HG03066 (cell line): ENCODE measurements around the gene GPC6.

Experiments used
- ATAC-seq: cut with Tn5 transposase; IDR thresholded peaks from one replicate; pipeline ENCODE4 v1.9.1; 2021; ENCODE audit warnings: low read depth; ENCODE audit not compliant: unreplicated experiment

Gene GPC6

DNA sequence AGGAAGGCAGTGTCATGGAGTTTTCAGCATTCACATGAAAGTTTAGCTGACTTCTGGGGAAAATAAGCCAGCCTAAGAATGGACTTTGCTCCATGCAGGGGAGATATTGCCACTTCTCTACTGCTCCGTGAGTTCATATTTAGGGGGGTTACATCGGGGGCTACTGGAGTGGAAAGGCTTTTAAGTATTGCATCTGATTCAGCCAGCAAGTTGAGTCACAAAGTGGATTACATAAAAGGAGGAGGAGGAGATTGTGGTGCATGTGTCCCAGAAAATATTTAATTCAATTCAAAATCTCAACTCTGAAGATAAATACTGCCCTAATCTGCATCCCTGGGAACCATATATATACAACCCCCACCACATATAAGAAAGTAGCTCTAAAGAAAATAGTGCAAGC, 635.7 kb downstream of the GPC6 start:
- no peak for ATAC-seq

DNA sequence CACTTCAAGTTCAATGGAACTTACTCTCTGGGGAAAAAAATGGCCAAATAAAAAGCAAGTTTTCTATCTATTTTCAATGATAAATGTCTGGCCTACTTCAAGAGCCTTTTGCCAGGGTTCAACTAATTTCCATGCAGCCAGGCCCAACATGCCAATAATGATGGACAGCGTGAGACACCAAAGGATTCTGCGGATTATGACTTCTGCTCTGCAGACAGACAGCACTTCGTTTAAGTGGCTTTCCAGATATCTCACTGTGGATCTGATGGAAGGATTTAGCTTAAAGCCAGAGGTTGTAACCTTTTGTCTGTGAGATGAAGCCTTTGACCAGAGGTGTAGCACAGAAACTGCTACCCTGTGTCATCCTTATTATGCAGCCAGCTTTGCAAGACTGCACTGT, 638.6 kb downstream of the GPC6 start:
- no peak for ATAC-seq

DNA sequence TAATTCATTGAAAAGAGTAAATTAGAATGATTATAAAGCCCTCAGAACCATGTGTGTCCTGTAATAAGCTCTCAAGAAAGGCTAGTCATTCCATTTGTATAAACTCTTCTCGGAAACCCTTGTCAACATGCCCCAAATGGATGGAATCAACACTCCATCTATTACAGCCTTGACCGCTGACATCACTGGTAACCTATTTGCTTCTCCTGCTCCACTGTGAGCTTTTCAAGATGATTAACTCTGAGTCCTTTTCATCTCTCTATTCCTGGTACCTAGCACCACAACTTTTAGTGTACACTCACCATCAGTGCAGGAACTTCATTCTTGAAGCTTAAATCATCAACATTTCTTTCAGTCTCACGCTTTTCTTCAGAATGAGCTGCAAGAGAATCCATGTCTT, 640.9 kb downstream of the GPC6 start:
- ATAC-seq = no peak

DNA sequence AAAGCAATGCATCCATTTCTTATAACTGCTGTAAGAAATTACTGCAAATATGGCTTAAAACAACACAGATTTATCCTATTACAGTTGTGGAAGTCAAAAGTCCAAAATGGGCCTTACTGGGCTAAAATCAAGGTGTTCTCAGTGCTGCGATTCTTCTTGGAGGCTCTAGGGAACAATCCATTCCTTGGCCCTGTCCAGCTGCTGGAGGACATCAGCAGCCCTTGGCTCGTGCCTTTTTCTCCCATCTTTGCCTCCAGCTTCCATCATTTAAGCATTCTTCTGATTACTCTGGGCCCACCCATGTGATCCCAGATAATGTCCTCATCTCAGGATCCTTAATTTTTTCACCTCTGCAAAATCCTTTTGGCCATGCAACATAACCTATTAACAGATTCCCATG, 645.8 kb downstream of the GPC6 start:
- ATAC-seq = no peak

DNA sequence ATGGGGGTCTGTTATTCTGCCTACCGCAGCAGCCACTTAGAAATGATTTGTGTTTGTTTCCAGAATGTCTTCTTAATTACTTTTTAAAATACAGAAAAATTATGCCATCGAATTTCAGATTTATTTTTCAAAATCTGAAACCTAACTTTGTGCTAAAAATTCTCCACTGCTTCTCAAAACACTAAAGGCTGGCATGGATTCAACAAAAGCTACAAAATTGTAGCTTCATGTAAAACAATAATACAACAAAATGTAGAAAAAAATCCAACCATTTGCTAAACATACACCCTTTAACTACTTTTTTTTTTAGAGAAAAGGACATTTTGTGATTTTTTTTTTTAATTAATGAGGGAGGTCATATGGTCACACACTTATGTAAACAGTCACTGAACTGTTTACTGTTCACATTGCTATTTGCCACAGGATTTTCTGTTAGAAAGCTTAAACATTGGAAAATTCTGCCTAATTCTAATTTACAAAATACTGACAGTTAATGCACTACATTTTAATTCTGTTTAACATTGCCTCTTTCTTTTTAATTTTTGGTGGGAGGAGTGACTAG, 646.3 kb downstream of the GPC6 start:
- no peak for ATAC-seq

DNA sequence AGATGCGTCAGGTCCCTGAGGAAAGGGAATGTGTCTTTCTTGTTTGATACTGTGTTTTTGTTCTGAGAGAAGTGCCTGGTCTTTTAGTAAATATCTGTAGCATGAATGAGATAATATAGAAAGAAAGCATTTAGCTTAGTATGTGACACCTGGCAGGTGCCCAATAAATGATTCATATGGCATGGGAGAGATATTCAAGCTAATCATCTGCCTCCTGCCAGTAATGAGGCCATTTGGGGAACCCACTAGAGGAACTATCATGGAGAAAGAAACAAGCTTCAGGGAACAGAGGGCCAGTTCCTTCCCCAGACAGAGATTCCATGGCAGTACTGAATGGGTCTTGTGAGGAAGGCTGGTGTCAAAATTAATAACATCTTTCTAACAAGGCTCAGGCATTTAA, 648.9 kb downstream of the GPC6 start:
- ATAC-seq = no peak

DNA sequence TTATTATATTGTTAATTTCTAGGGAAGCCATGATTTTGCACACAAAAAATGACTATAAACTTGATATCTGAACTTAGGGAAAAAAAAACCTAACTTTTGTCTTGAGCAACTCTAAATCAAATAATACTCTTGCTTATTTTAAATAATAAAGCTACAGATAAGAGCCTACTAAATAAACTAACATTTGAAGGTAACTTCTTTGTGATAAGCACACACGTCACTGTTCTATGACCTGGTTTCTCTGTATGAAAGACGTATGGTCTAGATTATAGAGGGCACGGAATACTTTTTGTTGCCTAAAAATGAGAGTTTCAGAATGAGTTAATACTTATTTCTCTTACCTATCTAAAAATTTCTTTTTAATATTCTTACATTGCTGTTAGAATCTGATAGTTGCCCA, 649.6 kb downstream of the GPC6 start:
- no peak for ATAC-seq

DNA sequence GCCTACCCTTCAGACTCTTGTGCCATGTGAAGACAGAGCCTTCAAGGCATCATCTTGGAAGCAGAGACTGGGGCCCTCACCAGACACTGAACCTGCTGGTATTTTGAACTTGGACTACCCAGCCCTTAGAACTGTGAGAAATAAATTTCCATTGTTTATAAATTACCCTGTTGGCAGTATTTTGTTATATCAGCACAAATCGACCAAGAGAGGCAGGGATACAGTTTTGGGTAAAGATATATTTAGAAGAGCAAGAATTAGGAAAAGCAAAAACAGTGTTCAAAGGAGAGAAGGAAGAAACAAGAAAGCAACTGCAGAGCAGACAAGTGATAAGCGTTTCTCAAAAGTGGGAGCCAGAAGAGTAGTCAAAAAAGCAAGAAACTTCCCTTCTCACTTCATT, 652.1 kb downstream of the GPC6 start:
- ATAC-seq = no peak

DNA sequence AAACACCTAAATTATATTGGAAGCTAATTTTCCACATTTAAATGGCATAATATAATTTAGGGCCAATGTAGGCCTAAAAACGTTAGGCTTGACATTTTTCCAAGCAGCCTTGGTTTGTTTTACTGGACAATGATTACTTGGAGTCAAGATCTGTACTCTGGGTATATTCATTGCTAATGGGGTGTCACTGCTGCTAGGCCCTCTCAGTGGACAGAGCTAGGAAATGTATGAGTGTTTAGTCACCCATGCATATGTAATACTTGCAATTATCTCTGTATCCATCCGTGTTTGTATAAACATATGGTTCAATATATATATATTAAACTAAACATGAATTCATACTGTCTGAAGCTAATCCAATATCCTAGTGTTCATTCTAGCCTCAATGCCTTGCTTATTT, 654.8 kb downstream of the GPC6 start:
- ATAC-seq = no peak

DNA sequence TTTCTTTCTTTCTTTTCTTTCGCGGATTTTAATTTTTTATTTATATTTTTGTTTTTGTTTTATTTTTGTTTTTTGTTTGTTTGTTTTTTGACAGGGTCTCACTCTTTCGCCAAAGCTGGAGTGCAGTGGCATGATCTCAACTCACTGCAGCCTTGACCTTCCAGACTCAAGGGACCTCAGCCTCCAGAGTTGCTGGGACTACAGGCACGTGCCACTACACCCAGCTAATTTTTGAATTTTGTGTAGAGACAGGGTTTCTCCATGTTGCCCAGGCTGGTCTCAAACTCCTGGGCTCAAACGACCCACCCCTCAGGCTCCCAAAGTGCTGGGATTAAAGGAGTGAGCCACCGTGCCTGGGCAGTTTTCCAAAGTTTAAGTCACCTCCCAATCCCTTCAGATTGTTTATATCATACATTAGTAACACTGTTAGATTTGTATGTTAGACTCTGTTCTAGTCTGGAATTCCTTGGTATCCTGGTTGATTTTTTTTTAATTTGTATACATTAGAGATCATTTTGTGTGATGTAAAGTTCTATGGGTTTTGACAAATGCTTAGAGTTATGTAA, 655.6 kb downstream of the GPC6 start:
- no peak for ATAC-seq

DNA sequence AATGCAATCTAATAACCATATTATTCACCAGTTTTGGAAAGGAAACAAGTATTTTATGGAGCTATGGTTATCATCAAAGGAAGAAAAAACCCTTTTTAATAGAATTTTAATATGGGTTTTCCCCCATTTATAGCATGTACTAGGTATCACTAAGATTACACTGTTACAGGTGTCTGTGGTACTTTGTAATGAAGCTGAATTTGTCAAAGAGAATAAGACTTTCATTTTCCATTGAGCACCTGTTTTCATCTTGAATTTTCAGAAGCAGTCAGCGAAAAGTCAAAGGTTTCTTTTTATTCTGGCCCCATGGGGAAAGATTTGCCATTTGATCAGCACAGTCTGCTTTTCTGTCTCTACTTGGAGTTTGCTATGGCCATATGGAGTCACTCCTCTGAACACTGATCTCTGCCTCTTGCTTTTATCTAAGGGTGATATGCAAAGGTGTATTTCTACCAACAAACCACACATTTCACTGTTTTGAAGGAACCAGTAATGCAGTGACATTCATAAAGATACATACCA, 662.9 kb downstream of the GPC6 start:
- no peak for ATAC-seq

DNA sequence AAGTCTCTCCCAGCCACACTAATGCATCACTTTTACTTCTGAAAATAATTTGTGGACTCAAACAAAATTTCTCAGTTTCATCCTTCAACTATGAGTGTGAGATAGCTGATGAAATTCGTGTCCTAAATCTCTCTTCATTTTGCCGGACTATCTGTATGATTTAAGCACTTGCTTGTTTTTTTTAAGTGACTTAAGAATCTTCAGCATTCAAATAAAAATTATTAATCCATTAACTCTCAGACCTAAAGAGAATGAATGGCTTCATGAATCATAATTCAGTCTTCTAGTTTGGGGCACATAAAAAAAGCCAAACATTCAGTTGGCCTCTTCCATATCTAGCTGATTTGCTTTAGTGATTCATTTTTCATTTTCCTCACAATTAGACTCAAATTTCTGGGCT, 673.4 kb downstream of the GPC6 start:
- ATAC-seq = no peak

DNA sequence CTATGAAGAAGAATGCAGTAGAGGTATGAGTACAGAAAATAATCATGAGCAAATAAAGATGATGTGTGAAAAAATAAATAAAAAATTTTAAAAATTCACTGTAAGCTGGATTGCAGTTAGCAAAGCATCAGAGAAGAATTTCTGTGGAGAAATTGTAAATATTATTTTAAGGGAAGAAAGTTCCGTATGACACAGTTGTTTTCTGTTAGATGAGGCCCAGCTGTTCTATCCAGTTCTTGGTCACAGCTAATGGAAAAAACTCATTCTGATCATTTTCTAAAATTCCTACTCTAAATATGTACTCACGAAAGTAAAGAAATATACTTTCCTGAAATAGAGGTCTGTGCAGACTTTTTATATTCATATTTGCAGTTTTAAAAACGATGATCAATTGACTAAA, 674.1 kb downstream of the GPC6 start:
- ATAC-seq = no peak

DNA sequence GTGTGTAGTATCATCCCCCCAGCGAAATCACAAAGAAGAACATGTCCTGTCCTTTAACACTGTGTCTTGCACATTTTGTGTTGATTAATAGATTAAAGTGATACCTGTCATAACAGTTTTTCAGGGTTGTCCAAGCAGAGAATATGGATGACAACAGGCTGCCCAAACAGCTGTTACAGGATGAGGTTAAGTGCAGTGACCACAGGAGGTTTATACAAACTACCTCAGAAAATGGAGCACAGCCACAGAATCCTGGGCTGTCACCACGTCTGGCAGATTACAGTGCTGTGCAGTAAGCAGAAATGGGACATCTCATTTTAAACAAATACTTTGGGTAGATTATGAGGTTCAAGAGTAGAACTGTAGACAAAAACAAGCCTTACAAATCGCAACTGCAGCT, 677.3 kb downstream of the GPC6 start:
- ATAC-seq = no peak

DNA sequence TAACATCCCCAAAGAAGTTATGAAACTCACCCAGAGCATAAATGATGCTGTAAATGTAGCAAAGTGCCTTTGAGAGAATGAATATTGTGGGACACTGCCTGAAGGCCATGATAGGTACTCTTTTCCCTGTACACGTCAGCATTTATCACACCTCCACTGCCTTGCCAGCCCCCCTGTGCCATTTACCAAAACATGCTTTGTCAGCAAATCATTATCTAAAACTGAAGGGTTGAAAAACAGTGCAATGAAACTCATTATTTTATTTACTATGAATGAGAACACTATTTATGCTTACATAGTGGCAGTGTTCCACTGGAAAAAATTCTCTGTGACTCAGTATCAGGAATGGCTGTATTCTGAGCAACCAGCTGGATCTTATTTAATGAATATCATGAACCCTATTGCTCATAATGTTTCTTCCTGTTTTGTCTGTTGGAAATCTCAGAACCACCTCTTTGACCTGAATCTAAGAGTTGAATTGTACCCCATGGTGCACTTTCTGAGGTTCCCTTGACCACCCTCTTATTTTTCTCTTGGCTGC, 688.7 kb downstream of the GPC6 start:
- ATAC-seq = no peak

DNA sequence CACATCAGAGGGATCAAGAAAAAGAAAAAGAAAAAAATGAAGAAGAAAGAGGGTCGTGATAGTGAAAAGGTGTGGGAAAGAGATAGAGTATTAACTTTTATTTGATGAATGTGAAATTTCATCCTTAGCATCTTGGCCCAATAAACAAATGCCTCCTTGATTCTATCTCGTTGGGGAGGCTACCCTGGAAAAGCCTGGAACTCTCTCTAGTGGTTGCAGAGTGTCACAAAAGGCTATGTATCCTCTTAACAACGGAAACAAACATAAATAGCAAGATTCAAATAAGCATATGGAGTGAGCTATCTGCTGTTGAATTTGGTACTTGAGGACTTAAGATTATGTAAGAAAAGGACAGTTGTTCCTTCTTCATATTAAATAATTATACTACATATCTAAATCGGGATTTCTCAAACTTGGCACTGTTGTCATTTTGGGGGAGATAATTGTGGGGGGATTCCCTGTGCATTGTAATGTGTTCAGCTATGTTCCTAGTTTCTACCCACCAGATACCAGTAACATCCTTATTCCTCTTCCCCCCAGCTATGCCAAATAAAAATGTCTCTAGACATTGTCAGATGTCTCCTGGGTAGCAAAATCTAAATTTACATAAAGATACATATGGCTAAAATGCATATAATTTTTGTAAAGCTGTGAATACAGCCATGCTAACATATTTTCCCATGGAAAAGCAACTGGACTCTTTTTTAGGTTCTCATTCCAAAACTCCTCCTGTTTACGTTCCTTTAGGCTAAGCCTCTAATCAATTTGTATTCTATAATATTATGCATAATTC, 695.7 kb downstream of the GPC6 start:
- ATAC-seq = no peak

DNA sequence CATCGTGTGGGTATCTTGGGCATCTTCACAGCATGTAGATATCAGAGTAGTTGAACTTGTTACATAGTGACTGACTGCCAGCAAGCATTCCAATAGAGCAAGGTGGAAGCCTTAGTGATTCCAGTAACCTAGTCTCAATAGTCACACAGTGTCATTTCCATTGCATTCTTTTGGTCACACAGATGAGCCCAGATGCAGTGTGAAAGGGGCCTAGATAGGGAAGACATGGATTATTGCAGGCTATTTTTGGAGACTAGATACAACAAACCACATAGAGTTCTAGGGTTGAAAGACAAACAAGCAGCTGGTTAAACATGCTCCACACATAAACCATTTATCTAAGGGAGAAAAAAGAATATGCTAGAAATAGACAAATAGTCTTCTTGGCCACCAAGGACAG, 699.4 kb downstream of the GPC6 start:
- ATAC-seq = no peak

DNA sequence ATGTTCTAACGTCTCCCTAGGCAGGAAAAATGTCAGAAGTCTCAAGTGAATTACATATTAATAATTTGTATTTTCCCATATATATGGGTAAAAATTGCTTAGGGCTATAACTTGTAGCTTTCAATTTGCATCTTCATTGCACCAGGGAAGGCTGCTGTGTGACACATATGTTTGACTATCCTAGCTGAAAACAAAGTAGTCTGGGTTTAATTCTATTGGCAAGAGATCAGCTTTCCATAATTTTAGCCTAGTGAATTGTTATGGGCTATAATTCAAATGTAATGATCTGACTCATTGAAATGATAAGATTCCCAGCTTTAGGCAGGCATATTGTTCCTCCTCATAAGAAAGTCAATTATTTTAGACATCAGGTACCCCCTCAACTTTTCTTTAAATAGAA, 699.8 kb downstream of the GPC6 start:
- no peak for ATAC-seq

DNA sequence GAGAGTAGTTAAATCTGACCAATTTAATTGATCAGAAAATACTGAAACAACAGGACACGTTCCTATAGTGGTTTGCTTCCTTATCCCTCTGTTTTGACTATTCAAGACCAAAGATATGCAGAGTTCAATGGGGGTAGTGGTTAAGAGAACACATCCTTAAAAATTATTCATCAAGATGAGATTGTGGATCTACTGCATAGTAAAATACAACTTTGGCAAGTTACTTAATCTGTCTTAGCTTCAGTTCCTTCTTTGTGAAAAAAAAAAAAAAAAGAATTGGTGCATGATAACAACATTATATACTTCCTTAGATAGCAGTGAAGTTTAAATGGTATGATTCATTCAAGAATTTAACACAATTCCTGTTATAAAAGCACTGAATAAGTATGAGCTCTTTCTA, 700.8 kb downstream of the GPC6 start:
- ATAC-seq = no peak

DNA sequence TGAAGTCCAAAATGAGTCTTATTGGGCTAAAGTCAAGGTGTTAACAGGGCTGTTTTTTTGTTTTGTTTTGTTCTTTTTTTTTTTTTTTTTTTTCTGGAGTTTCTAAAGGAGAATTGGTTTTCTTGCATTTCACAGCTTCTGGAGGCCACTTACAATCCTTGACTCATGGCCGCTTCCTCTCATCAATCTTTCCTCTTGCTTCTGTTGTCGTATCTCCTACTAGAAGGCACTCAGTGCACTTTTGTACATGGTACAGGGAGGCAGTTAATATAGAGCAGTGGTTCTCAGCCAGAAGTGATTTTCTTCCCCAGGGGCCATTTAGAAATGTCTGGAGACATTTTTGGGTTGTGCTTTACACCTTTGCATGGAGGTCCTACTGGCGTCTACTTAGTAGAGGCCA, 706.3 kb downstream of the GPC6 start:
- ATAC-seq = no peak

DNA sequence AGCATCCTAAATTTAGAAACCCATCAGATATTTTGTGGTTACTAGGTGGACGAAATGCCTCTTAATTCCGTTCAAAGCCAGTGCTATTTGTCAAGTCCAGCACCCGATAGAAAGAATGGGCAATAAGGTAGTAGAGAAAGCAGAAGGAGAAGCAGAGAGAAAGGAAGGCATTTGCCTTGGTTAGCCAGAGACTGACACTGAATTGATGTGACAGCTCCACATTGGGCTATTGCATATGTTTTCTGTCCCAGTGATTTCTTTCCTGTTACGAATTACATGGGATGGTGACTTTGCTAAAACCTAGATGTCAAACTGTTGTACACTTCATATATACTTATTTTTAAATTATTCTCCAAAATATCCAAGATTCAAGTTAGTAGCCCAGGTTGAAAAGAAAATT, 710.3 kb downstream of the GPC6 start:
- no peak for ATAC-seq

DNA sequence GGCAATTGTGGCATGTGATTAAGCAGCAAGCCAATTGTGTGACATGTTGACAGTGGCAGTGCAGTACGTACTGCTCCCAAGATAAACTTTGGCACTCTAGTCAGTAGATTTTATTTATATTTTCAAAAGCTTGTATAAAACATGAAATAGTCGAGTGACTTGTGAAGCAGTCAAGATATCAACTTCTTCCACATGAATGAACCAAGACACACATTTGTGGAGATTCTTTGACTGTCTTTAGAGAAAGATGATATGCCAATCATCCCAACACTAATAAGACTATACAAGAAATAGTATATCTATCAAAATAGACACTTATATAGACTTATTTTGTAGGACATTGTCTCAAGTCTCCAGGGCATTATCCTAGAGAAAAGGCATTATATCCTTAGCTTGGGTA, 714.8 kb downstream of the GPC6 start:
- no peak for ATAC-seq
